Activated gamma-delta T cell treated with Interleukin-2 at 50 U/mL for 16 hours (primary cell): Measurements from ENCODE around the gene NRF1.
"Not testable (repeated sequence)": the region's sequence is repeated elsewhere in the genome, so short reads cannot be mapped to it uniquely, and the experiment has no call there.

Source experiments
- DNase-seq: peaks from one replicate; pipeline ENCODE4 v3.0.0-alpha.2; 2020

NRF1 gene

GRCh38 chr7:129785685-129786514 lies 174.4 kb downstream of the NRF1 start:
- DNase-seq = no peak

GRCh38 chr7:129786825-129787563 lies 175.5 kb downstream of the NRF1 start:
- DNase-seq = no peak

- DNase-seq = no peak
Measured at GRCh38 chr7:129789000-129789399, 177.5 kb downstream of the NRF1 start.

- DNase-seq = no peak
Measured at GRCh38 chr7:129789652-129790051, 178.1 kb downstream of the NRF1 start.

DNA sequence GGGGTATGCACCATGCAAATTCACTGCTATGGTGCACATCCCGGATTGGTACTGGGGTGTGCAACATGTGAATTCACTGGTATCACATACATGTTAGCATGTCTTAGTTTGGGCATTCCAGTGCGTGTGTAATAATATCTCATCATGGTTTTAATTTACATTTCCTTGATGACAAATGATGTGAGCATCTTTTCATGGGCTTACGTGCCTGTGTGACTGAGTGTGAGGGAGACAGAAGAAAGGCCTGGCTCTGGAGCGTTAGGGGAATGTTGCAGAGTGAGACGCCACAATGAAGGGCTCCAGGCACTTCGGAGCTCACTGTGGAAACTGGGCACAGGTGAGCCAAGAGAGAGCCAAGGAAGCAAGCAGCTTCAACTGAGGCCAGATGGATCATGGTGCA lies 178.6 kb downstream of the NRF1 start:
- DNase-seq = no peak

DNA sequence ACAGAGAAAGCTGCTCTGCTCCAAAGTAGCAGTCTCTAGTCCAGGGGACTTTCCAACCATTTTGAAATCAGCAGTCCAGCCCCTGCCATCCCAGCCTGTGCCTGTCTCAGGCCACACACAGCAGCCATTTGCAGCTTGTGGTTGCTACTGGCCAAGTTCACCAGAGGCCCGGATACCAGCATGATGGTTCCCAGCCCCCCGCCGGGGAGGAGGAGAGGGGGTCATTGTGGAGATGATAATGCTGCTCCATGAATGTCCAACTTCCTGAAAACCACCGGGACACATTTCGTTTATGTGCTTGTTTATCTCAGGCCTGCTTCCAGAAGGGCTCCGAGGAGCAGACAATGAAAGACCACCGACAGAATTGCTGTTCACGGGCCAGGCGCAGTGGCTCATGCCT lies 181.2 kb downstream of the NRF1 start:
- no peak for DNase-seq

DNA sequence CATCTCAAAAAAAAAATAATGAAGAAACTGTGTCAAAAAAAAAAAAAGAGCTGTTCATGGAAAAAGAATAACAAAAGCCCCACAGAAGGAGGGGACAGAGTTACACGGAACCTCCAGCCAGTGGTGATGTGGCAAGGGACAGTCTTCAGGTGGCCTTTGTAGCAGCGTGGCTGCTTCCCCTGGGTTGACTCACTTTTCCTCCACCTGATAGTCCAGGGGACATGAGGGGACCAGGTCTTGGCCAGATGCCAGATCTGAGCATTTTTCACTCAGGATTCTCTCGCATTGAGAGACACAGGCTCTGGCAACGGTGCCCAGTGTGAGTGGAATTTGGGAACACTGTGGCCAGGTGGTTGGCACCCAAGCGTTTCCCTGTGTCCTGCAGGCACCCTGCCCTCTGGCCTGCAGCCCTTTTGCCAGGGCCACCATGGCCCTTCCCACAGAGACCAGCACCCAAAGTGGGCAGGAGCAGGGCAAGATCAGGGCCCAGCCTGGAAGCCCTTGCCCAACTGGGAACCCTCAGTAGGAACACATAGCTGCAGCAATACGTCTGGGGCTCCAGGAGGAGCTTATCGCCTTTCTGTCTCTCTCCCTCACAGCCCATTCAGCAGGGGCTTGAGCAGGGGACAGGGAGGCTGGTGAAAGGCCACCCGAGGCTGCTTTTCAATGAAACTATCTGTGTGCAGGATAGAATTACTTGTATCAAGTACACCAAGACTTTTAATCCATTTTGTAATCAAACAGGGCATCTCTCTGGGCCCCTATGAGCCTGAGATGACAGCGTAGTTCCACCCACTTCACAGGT lies 182.2 kb downstream of the NRF1 start:
- no peak for DNase-seq

- DNase-seq = not testable (repeated sequence)
Measured at GRCh38 chr7:129794461-129794860, 182.9 kb downstream of the NRF1 start.

- no peak for DNase-seq
Measured at GRCh38 chr7:129796186-129796775, 184.8 kb downstream of the NRF1 start.

DNA sequence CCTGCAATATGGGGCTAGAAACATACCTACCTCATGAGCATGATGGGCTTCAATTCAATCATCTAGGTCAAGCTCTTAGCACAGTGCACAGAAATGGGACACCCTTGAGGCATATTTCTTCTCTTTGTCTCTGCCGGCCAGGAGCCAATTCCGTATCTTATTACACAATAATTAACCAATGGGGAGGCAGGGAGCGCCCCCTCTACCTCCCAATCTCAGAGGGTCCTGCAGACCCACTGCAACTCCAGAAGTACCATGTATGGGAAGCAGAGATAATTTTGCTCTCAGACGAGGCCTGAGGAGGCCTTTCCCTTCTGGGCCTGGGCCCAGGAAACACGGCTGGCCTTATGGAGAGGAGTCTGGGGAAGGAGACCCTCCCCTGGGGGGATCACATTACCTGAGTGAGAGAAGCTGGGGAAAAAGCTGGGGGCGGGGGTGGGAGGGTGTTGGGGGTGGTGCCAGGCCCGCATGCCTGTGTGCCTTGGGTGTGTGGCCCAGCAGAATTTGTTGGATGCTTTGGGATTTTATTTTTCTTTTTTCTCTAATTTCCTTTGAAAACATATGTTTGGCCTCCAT lies 185.8 kb downstream of the NRF1 start:
- no peak for DNase-seq

DNA sequence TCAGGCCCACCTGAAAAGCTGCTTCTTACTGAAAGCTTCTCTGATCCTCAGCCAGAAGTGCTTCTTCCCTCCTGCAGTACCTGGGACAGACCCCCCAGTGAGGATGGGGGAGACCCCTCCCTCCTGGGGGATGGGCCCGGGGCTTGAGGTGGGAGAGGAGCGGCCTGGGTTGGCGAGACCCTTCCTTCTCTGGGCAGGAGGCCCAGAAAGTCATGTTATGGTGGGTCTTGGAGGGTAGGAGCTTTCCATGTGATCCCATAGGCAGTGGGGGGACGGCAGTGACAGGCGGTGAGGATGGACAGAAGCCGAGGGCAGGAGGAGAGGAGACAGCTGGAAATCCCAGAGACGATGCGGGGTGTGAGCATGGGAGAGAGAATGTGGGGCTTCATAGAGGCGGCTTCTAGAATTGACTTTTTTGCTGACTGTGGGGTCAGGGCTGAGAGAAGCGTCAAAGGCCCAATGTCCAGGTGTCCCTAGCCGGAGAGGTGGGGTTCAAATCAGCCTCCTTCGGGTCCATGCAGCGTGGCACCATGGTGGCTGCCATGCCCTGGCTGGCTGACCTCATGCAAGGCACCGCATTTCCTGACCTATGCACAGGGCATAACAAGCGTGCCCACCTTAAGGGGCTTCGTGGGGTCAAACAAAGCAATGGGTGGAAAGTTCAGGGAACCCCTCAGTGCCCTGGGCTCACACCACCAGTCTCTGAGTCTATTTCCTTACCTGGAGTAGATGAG lies 187.3 kb downstream of the NRF1 start:
- DNase-seq = no peak

DNA sequence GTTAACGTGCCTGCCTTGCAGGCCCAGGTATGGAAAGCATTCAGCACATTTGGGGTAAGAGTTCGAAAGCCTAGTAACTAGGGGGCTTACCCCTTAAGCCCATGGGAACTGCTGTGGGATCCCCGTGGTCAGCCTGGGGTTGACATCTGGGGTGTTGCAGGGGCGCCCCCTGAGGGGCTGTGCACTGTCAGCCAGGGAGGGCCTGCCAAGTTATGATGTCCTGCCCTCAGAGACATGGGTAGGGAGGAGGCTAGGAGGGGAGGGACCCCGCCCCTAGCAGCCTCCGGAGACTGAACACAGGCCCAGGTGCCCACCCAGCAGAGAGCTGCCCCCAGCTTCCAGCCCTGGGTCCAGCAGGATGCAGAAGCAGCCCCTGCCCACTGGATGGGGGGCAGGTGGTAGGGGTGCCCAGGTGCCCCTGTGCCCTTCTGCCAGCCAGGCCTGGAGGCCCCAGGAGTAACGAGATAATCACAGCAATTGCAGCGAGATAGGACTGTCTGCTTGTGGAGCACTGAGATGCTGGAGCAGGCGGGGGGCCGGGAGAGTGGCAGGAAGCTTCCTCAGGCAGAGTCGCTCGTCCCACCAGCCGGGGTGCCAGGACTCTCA lies 187.9 kb downstream of the NRF1 start:
- no peak for DNase-seq

GRCh38 chr7:129800901-129801300 lies 189.4 kb downstream of the NRF1 start:
- no peak for DNase-seq

DNA sequence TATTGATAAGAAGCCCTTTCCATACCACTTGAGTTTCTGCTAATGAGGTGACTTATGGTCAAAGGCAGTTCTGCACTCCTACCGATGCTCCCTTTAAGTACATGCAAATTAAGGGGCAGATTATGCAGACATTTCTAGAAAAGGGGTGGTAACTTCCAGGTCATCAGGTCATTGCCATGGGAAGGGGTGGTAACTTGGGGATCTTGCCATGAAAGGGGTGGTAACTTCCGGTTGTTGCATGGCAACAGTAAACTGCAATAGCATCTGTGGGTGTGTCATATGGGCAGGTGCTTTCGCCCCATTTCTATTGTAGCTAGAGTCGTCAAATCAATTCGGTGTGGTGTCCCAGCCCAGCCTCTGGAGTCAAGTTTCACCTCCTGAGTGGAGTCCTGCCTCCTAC lies 190.4 kb downstream of the NRF1 start:
- DNase-seq = no peak

DNA sequence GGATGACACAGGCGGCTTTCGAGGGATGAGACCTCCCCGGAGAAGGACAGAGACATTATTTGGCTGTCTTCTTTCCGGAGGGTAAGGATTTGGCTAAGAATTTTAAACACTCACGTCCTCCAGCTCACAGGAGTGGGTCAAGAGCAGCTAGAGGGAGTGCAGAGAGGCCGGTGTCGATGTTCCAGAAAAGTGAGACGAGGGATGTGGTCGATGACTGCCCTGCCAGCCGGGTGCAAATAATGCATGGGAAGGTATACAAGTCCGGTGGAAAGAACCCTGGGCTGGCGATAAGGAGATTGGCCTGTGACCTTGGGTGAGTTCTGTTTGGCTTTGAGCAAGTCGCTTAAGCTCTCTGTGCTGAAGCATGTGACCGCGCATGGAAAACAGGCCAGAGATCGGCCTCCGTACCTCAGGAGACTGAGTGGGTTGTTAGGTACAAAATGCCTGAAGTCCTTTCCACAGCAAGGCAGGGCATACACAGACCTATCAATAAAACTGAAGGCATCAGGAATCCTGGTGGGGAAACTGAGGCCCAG lies 192.1 kb downstream of the NRF1 start:
- DNase-seq = no peak

DNA sequence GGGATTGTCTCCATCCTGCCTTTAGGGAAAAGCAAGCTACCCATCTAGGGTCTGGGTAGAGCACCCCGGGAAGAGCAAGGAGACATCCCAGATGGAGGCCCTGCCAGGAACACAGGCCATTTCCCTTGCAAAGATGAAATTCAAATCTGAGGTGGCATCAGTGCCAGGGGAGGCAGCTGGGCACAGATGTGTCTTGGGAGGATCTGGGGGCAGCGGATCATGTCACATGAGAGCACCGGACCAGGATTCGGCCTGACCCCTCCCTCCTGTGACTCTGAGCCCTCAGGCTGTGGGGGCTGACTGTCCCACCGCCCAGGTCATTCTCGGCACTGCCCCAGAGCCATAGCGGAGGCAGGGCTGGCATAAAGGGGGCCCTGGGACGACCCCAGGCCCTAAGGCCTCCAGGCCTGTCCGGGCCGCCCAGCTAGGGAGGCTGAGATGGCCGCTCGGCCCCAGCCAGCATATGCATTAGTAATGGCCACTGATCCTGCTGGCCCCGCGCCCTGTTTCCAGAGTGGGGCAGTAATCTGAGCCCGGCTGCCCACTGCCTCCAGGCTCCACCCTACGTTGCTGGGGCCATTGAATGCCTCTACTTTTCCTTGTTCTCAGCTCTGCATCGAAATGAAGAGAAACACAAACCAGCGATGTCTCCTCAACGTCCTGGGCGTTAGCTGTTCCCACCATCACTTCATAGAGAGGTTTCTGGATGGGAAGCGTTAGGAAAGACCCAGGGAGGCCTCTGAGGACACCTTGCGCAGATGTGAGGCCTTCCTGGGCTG lies 192.8 kb downstream of the NRF1 start:
- DNase-seq = no peak

- no peak for DNase-seq
Measured at GRCh38 chr7:129804890-129805719, 193.6 kb downstream of the NRF1 start.
